Progenitor cell of endocrine pancreas (in vitro differentiated cells): Measurements from ENCODE around the gene TRAK2. TPM values are rescaled to one million over a fixed set of nuclear protein-coding genes. Genes with fewer than 3 reads are reported as not detected.

Source experiments
- DNase-seq: peaks from one replicate; pipeline ENCODE4 v3.0.0; 2021; ENCODE audit warnings: low spot score; ENCODE audit not compliant: unreplicated experiment
- H3K27ac Mint-ChIP-seq: 2 replicates; pipeline ENCODE4 v1.8.0; 2021; ENCODE audit warnings: mild to moderate bottlenecking, moderate library complexity, mixed read lengths
- H3K27me3 Mint-ChIP-seq: 2 replicates; pipeline ENCODE4 v1.8.0; 2021; ENCODE audit warnings: mixed read lengths
- H3K36me3 Mint-ChIP-seq: 2 replicates; pipeline ENCODE4 v1.8.0; 2022; ENCODE audit warnings: mixed read lengths; ENCODE audit not compliant: insufficient read depth
- H3K4me1 Mint-ChIP-seq: 2 replicates; pipeline ENCODE4 v1.8.0; 2021; ENCODE audit warnings: low read depth, mixed read lengths
- H3K4me3 Mint-ChIP-seq: 2 replicates; pipeline ENCODE4 v1.8.0; 2021; ENCODE audit warnings: low read depth, mild to moderate bottlenecking, moderate library complexity, mixed read lengths
- H3K9me3 Mint-ChIP-seq: 2 replicates; pipeline ENCODE4 v1.8.0; 2021; ENCODE audit warnings: low read depth, mixed read lengths
- total RNA-seq: library from RNA; stranded (reverse); gene quantifications from 2 replicates; pipeline ENCODE4 v1.2.1, GENCODE V29; 2021
- TF ChIP-seq, protein P1 (sequence below): fragments of 200-600 bp; sonication (generic); IDR thresholded peaks from one replicate; pipeline ENCODE4 v1.5.0; 2021; ENCODE audit warnings: antibody characterized with exemption, mild to moderate bottlenecking; ENCODE audit not compliant: unreplicated experiment

TRAK2 gene
- total RNA-seq, 1 donor from 2014 or later: 18.2 TPM

GRCh38 chr2:201414099-201415023 is 36.9 kb downstream of the TRAK2 start:
- no peaks in the 10 kb centered on the region for H3K9me3 Mint-ChIP-seq
- no peak overlapping the region for H3K4me3 Mint-ChIP-seq
- TF ChIP-seq, protein P1, sequence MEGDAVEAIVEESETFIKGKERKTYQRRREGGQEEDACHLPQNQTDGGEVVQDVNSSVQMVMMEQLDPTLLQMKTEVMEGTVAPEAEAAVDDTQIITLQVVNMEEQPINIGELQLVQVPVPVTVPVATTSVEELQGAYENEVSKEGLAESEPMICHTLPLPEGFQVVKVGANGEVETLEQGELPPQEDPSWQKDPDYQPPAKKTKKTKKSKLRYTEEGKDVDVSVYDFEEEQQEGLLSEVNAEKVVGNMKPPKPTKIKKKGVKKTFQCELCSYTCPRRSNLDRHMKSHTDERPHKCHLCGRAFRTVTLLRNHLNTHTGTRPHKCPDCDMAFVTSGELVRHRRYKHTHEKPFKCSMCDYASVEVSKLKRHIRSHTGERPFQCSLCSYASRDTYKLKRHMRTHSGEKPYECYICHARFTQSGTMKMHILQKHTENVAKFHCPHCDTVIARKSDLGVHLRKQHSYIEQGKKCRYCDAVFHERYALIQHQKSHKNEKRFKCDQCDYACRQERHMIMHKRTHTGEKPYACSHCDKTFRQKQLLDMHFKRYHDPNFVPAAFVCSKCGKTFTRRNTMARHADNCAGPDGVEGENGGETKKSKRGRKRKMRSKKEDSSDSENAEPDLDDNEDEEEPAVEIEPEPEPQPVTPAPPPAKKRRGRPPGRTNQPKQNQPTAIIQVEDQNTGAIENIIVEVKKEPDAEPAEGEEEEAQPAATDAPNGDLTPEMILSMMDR: no peak
- DNase-seq: no peak
- H3K27ac Mint-ChIP-seq: no peak overlapping the region
- H3K4me1 Mint-ChIP-seq: no peaks in the 10 kb centered on the region
- peaks cover 9% of the 10 kb centered on the region for H3K36me3 Mint-ChIP-seq
- H3K27me3 Mint-ChIP-seq: no peaks in the 10 kb centered on the region

GRCh38 chr2:201413552-201413951 is 37.7 kb downstream of the TRAK2 start:
- Mint-ChIP-seq H3K27me3 (no peaks in the 10 kb centered on the region), H3K27ac (no peak overlapping the region)

GRCh38 chr2:201413143-201413542 is 38.1 kb downstream of the TRAK2 start:
- Mint-ChIP-seq H3K36me3 (peaks cover 6% of the 10 kb centered on the region), H3K4me1 (no peaks in the 10 kb centered on the region), H3K4me3 (no peak overlapping the region), H3K27ac (no peak overlapping the region), H3K27me3 (no peaks in the 10 kb centered on the region), H3K9me3 (no peaks in the 10 kb centered on the region)
- TF ChIP-seq, protein P1: no peak
- DNase-seq: no peak

More at GRCh38 chr2:201413552-201413951, 37.7 kb downstream of the TRAK2 start:
- no peaks in the 10 kb centered on the region for H3K4me1 Mint-ChIP-seq
- TF ChIP-seq, protein P1: no peak
- H3K9me3 Mint-ChIP-seq: no peaks in the 10 kb centered on the region
- DNase-seq: no peak
- no peak overlapping the region for H3K4me3 Mint-ChIP-seq
- peaks cover 6% of the 10 kb centered on the region for H3K36me3 Mint-ChIP-seq

GRCh38 chr2:201411421-201411820 is 39.8 kb downstream of the TRAK2 start:
- TF ChIP-seq, protein P1: no peak
- Mint-ChIP-seq H3K36me3 (peaks cover 2% of the 10 kb centered on the region), H3K27me3 (no peaks in the 10 kb centered on the region), H3K9me3 (no peaks in the 10 kb centered on the region), H3K27ac (no peak overlapping the region), H3K4me1 (peaks cover 7% of the 10 kb centered on the region), H3K4me3 (no peak overlapping the region)
- DNase-seq: no peak

GRCh38 chr2:201408931-201409330 is 42.3 kb downstream of the TRAK2 start:
- no peak for DNase-seq
- Mint-ChIP-seq H3K4me1 (peaks cover 9% of the 10 kb centered on the region), H3K27ac (no peak overlapping the region), H3K27me3 (no peaks in the 10 kb centered on the region), H3K4me3 (no peak overlapping the region), H3K36me3 (peaks cover 2% of the 10 kb centered on the region), H3K9me3 (no peaks in the 10 kb centered on the region)
- TF ChIP-seq, protein P1: no peak
